ENCODE data around the gene NBR1. TPM values are rescaled to one million over a fixed set of nuclear protein-coding genes. Genes with fewer than 3 reads are reported as not detected.

The NBR1 gene
- total RNA-seq, 1 donor from 2014 or later: 103 TPM

Other genes starting within 250 kb of the NBR1 start
- gene AARSD1, start 206.8 kb upstream of the NBR1 start, total RNA-seq: 26.0 TPM
- gene PTGES3L, start 191.1 kb upstream of the NBR1 start, total RNA-seq: 37.9 TPM
- gene RUNDC1, start 190.6 kb upstream of the NBR1 start, total RNA-seq: 12.1 TPM
- gene RPL27, start 172.8 kb upstream of the NBR1 start, total RNA-seq: 759 TPM
- 11.5 TPM for gene IFI35, start 164.4 kb upstream of the NBR1 start, total RNA-seq
- 68.2 TPM for gene VAT1, start 148.8 kb upstream of the NBR1 start, total RNA-seq
- 0.85 TPM for gene RND2, start 146.0 kb upstream of the NBR1 start, total RNA-seq
- gene BRCA1, start 45.9 kb upstream of the NBR1 start, total RNA-seq: 8.1 TPM
- gene TMEM106A, start 40.7 kb downstream of the NBR1 start, total RNA-seq: 3.2 TPM
- not detected for gene CCDC200, start 57.4 kb downstream of the NBR1 start, total RNA-seq
- 5,474 TPM for gene RNU2-1, start 62.8 kb downstream of the NBR1 start, total RNA-seq
- gene ARL4D, start 227.8 kb downstream of the NBR1 start, total RNA-seq: 7.1 TPM